Jurkat, Clone E6-1 (cell line): ENCODE data around the gene VAT1.
"Not testable (repeated sequence)": the region's sequence is repeated elsewhere in the genome, so short reads cannot be mapped to it uniquely, and the experiment has no call there.

ENCODE experiments used
- DNase-seq: peaks from one replicate; pipeline ENCODE4 v3.0.0-alpha.2; 2011; ENCODE audit warnings: low read depth, low spot score
- H3K4me3 ChIP-seq: 2 replicates; pipeline ENCODE4 v1.5.1; 2011; ENCODE audit warnings: mild to moderate bottlenecking, low read length, control low read depth, moderate library complexity

Gene VAT1

DNA sequence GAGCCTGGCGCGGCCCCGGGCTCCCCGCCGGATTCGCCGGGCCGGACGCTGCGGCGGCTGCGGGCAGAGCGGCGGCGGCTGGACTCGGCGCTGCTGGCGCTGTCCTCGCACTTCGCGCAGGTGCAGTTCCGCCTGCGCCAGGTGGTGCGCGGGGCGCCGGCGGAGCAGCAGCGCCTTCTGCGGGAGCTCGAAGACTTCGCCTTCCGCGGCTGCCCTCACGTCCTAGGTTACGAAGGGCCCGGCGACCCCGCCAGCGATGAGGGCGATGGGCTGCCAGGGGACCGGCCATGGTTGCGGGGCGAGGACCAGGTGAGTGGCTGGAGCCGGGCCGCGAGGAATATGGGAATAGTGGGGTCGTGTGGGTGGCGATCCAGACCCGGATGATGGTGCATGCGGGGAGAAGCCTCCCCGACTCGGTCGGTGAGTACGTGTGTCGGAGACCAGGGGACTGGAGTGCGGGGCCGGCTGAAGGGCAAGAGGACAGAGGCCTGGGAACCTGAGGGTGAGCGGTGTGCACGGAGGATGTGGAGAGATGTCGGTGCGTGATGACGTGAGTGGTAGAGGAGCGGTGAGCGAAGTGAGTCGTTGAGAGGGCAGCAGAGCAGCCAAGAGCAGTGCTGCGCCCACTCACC is 41.3 kb downstream of the VAT1 start:
- H3K4me3 ChIP-seq: peak overlapping the region; percentile 87
- peak; percentile 55 for DNase-seq

DNA sequence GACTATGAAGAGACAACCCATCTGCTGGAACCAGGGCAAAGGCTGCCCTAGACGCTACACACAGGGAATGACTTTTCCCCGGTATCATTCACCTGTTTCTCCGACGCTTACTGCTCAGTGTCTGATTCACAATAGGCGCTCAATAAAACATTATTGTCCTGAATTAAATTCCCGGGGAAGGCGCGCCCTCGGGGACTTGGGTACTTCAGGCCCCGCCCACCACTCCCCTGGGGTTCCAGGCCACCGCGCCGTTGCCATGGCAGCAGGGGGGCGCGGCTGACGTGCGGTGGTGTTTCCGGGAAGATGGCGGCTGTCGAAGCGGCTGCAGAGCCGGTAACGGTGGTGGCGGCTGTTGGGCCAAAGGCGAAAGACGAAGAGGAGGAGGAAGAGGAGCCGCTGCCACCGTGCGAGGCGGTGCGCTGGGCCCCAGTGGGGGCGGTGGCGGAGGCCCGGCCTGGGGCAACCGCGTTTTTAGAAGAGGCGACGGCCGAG is 41.9 kb downstream of the VAT1 start, which contains the start of gene RUNDC1:
RUNDC1 (plus strand) TSS at position 292 of the 492 bp plus-strand sequence; CDS start at position 304, 12 bp downstream.
- peak within 1 kb of the TSS; percentile 87 for H3K4me3 ChIP-seq
- peak; percentile 74 for DNase-seq

DNA sequence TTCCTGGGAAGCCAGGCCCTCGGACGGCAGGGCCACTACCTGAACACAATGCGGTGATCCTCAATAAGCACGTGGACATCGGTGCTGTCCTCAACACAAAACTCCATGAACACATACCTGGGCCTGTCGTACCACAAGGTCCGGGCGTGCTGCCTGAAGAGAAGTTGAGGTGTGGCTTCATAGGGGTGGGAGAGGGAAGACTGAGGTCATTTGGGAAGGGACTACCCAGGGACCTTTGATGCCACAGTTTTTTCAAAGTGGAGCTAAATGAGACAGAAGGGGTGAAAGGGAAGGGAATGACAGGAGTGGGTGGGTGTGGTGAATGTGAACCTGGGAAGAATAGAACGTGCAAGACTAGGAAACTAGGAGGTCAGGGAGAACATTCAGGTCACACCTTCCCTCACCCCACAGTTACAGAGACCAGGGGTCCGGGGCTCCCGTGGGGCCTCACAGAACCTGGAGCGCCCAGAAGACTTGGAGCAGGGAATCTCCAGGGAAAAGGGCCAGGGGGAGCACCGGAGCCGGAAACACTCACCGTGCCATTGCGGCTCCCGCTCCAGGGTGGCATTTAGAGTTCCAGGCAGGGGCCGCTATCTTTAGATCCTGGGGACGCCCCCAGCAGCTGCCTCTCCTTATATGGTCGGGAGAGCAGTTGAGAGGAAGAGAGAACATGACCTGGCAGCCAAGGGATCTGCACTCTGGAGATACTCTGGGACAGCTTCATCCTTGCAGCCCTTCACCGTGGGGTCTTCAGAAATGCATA is 42.5 kb downstream of the VAT1 start, which contains the start of gene PTGES3L:
PTGES3L (minus strand) TSS at position 570 of the 763 bp plus-strand sequence; CDS start at position 543, 27 bp downstream.
- DNase-seq: peak; percentile 60
- H3K4me3 ChIP-seq: peak within 1 kb of the TSS; percentile 87

DNA sequence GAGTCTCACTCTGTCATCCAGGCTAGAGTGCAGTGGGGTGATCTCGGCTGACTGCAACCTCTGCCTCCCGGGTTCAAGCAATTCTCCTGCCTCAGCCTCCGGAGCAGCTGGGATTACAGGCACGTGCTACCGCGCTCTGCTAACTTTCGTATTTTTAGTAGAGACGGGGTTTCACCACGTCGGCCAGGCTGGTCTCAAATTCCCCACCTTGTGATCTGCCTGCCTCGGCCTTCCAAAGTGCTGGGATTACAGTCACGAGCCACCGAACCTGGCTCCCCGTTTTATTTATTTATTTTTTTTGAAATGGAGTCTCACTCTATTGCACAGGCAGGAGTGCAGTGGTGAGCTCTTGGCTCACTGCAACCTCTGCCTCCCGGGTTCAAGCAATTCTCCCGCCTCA is 46.5 kb downstream of the VAT1 start:
- not testable (repeated sequence) for DNase-seq

DNA sequence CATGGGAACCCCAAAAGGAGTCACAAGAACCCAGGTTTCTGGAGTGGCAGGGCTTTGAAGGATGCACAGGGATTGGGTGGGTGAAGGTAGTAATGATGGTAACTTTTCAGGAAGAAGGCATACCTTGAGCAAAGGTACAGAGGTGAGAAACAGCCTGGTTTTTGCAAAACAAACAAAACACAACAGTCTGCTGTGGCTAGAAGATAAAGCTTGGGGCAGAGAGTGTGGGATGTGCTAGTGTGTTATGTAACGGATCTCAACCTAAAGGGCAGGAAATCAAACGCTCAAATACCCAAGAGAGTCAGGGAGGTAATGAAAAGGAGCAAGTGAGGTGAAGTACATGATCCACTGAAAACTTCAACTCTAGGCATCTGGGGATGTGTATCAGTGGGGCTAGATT is 46.9 kb downstream of the VAT1 start:
- H3K4me3 ChIP-seq: no peak overlapping the region
- DNase-seq: peak; percentile 42

More for the DNA sequence above, 46.5 kb downstream of the VAT1 start:
- not testable (repeated sequence) for H3K4me3 ChIP-seq

DNA sequence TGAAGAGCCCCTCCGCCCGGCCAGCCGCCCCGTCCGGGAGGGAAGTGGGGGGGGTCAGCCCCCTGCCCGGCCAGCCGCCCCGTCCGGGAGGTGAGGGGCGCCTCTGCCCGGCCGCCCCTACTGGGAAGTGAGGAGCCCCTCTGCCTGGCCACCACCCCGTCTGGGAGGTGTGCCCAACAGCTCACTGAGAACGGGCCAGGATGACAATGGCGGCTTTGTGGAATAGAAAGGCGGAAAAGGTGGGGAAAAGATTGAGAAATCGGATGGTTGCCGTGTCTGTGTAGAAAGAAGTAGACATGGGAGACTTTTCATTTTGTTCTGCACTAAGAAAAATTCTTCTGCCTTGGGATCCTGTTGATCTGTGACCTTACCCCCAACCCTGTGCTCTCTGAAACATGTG is 48.9 kb downstream of the VAT1 start:
- H3K4me3 ChIP-seq, DNase-seq: not testable (repeated sequence)

DNA sequence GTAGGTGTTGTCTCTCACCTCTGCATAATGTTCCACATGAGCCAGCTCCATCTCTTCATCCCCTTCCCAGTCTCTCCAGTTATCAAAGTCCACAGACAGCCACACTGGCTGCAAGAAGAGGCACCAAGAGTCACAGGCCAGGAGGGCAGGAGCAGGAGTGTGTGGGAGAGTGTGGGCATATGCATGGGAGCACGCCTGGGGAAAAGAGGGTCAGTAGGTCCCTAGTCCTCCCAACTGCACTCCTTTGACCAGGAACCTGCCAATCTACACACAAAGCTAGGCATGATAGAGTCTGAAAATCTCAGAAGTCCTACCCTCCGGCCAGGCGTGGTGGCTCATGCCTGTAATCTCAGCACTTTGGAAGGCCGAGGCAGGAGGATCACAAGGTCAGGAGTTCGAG is 50.6 kb downstream of the VAT1 start:
- DNase-seq: no peak

DNA sequence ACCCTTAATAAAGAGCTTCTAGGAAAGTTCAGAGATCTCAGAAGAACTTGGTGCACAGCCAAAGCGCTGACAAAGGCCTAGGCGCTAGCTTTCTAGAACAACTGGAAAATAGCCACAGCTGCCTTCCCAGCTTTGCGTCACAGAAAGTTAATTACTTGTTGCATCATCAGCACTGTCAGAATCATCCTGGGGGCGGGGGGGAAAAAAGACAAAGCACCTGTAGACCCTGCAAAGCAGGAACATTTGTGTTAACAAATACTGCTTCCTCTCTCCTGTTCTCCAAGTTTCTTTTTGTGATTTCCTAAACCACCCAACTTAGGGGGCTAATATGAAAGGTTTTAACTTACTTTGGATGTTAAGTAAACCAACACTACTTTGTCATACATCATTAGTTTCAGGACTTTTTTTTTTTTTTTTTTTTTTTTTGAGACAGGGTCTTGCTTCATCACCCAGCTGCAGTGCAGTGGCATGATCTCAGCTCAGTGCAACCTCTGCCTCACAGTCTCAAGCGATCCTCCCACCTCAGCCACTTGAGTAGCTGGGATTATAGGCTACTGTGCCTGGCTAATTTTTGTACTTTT is 53.1 kb downstream of the VAT1 start:
- no peak for DNase-seq
- H3K4me3 ChIP-seq: no peak overlapping the region

More for the DNA sequence above, 50.6 kb downstream of the VAT1 start:
- H3K4me3 ChIP-seq: no peak overlapping the region

DNA sequence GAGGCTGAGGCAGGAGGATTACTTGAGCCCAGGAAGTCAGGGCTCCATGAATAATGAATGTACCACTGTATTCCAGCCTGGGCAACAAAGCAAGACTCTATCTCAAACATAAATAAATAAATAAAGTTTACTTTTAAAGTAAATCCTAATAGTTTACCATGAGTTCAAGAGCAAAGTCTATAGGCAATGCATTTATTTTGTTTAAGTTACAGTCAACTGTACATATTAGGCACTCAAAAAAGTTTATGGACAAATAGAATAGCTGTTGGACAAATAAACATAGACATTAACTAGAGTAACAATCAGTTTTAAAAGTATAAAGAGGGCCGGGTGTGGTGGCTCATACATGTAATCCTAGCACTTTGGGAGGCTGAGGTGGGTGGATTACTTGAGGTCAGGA is 54.3 kb downstream of the VAT1 start:
- DNase-seq: no peak
- no peak overlapping the region for H3K4me3 ChIP-seq
